HG03457 (cell line): ENCODE data around the gene RFFL.
"Not testable (repeated sequence)": the region's sequence is repeated elsewhere in the genome, so short reads cannot be mapped to it uniquely, and the experiment has no call there.

Experiments
- ATAC-seq: cut with Tn5 transposase; IDR thresholded peaks from one replicate; pipeline ENCODE4 v1.9.1; 2021; ENCODE audit warnings: moderate number of reproducible peaks; ENCODE audit not compliant: unreplicated experiment

The RFFL gene

DNA sequence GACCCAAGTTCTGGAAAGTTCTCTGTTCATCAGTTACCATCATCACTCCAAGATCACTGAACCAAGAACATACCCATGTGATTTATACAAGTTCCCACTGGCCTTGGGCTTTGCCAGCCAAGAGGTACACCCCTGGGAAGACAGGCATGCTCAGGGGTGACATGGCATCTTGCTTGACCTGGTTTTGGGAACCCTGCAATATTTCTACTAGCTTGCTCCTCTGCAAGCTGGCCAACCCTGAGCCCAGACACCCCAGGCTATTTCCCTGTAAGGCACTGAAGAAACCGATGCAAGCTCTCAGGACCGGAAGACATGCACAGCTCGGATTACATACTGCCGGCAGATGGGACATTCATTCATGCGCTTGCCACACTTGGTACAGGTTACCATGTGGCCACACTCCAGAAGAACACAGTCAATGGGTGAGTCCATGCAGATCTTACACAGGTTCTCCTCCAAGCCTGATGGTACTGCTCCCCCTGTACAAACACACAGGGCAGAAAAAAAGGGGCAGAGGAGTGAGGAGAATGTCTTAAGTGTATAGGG, 51.8 kb downstream of the RFFL start:
- no peak for ATAC-seq

DNA sequence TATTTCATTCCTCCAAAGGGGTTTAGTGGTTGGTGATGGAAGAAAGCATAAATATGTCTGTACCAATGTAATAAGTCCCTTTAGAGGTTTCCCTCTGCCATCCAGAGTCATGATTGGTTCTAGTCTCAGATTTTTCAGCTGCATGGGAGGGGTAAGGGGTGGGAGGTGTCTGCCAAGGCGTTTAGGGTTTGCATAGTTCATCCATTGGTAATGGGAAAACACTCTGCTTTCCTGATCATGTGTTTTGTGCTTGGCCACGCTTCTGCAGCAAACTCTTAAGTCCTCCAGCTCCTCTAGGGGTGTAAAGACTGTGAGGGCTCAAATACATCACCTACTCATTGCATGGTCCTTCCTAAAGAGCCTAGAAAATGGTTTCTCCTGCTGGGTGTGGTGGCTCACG, 53.4 kb downstream of the RFFL start:
- no peak for ATAC-seq

DNA sequence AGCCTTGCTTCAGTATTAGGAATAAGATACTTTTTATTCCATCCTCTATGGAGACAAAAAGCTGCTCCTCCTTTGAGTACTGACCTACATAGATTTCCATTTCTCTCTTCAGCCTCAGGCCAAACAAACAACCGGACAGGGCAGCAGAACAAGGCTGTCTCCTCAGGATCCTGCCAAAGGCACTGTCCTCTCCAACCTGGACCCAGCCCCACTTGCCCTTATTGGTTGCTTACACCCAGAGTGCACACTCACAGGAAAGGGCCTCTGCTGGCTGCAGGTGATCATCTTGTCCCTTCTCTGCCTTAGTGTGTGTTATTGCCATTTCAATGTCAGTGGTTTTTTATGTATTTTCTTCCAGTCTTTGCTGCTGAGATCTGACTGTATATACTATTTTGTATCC, 56.5 kb downstream of the RFFL start:
- no peak for ATAC-seq

DNA sequence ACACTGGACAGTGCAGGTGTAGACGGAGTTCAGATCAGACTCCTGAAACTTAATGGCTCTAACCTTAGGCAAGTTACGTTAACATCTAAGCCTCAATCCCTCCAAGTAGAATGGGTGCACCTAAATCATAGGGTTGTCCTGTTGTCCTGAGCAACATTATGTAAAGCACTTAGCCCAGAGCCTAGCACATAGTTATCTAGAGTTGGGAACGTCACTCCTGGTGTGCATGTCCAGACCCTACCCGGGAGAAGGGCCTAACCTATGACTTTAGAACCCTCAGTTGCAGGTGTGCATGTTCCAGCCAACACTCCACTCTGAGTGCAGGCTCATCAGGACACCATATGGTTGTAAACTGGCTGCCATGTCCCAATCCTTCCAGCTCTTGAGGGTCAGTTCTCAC, 57.2 kb downstream of the RFFL start:
- no peak for ATAC-seq

DNA sequence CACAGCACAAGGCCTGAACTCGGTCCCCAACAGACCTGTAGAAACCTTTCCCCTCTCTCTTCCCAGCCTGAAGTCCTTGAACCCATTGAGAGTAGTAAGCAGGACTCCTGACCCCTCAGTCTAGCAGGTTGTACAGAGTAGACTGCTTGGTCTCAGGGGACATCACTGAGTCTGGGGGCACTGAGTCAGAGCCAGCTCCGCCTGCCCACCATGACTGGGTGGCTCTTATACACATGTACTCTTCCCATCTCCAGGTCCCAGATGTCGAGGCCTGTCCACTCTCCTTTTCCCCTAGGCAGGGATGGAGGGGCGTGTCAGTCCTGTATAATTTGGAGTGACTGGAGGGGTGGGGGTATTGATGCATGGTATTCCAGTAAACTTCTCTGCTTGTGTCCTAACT, 59.7 kb downstream of the RFFL start:
- no peak for ATAC-seq

DNA sequence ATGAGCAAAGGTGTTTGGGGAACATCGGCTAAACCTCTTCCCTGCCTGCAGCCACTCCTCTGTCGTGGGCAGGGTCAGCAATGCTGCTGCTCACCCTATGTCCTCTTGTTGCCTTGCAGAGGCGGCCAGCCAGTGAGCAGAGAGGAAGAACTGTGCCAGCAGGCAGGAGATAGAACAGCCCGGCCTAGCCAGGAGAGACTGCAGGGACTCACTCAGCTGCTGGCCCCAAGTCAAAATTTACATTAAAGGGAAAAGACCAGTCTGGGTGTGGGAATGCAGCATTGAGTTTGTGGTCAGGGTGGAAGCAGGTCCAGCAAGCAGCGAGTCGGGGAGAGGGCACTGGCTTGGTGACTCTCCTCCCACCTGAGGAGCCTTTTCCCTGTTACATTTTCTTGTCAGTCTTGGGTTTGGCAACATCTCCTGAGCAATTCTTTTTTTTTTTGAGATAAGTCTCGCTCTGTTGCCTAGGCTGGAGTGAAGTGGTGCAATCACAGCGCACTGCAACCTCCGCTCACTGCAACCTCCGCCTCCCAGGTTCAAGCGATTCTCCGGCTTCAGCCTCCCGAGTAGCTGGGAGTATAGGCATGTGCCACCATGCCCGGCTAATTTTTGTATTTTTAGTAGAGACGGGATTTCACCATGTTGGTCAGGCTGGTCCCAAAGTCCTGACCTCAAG, 60.5 kb downstream of the RFFL start:
- no peak for ATAC-seq

DNA sequence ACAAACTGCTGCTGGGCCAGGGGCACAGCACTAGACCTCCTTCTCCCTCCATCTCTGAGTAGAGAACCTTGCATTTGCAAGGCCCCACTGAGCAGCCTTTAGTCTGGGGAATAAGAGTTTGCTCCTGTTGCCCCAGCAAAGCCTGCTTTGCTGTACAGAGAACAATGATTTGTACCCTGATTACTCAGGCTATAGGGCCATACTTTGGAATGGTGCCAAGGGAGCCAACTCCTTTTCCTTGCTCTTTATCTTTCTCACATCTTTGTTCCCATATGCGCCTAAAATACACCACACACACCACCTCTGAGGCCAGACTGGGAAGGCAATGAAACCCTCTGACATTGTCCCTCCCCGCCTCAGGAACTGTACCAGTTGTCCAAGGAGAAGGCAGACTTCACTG, 62.0 kb downstream of the RFFL start:
- no peak for ATAC-seq

DNA sequence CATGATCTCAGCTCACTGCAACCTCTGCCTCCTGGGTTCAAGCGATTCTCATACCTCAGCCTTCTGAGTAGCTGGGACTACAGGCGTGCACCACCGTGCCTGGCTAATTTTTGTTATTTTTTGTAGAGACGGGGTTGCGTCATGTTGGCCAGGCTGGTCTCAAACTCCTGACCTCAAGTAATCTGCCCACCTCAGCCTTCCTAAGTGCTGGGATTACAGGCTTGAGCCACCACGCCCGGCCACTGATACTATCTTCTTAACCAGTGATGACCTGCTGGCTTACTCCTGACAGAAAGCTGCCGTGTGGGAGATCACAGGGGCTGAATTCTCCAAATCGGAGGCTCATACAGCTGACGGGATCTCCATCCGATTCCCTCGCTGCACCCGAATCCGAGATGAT, 62.5 kb downstream of the RFFL start:
- ATAC-seq: not testable (repeated sequence)

DNA sequence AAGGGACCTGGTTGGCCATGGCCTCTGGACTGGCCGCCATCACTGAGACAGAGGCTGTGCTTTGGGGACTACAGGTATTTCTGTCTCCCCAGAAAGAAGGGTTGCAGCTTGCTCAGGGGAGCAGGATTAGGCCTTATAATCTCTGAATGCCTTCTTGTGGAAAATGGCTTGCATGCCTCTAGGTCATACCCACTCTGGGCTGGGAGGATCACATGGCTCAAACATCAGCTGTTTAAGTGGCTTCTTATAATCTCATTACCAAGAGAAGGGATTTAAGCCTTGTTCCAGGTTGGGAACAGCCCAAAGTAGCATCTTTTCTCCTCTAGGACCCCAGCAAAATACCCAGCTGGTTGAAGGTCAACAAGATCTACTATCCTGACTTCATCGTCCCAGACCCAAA, 64.1 kb downstream of the RFFL start:
- ATAC-seq: no peak

DNA sequence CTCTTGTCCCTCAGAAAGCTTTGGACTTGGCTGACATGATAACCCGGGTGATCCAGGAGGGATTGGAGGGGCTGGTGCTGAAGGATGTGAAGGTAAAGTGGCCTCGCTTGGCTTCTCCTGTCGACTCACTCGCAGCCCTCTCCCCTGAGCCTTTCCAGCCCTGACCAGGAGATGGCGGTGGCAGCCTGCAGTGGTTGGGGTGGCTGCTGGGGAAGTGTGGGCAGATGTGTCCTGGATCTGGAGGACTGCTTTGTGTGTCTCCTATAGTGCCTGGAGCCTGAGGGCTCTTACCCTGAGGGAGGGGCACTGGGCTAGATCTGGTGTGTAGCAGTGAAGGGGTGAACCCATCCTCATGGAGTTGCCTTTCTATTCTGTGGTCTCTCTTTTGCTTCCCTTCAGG, 65.3 kb downstream of the RFFL start:
- no peak for ATAC-seq

DNA sequence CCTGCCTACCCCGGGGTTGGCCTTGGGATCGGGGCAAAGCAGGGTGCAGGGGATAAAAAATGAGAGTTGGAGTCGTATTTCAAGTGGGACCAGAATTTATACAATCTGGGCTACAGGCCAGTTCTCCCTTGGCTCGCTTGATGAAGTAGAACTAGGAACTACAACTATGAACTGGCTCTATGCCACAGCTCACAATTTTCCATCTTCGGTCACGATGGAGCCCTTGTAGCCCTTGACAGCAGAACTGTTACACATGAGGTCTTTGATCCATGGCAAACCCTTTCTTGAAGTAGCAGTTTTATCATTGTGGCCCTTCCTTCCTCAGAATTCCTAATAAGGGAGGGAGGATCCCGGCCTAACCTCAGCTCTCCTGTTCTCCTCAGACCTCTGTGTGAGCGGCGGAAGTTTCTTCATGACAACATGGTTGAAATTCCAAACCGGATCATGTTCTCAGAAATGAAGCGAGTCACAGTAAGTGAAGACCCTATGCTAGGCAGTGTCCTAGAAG, 66.1 kb downstream of the RFFL start:
- ATAC-seq: no peak

DNA sequence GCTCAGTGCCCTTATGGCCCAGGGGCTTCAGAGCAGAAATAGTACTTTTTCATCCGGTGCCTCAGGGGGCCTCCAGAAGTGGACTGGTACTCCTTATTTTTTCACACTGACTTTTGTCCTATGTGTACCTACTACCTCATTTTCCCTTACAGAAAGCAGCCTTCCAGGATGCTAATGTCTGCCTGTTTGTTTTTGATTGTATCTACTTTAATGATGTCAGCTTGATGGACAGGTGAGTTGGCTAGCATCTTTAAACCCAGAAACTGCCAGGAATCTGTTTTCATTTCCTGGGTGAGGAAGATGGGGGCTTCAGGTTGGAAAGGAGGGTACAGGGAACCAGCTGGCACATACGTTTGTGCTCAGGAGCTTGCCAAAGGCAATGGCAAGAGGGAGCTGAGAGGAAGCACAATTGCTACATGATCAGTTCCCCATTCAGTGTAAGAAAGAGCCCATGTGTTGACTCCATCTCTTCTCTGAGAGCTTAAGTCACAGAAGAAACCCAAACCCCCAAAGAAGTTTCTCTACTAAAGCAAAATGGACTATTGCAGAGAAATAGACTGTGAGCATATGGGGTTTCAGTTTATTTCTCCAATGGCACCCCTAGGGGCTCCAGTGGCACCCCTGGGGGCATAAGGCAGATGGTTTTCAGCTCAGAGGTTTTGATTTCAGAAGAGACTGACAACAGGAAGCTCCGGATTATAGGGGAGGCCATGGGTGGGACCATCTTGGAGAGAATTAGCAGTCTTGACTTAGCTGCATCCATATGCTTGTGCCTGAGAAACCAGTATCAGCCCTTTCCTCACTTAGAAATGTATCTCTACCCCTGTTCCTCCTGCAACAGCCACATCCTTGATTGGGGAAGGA, 66.9 kb downstream of the RFFL start:
- no peak for ATAC-seq

DNA sequence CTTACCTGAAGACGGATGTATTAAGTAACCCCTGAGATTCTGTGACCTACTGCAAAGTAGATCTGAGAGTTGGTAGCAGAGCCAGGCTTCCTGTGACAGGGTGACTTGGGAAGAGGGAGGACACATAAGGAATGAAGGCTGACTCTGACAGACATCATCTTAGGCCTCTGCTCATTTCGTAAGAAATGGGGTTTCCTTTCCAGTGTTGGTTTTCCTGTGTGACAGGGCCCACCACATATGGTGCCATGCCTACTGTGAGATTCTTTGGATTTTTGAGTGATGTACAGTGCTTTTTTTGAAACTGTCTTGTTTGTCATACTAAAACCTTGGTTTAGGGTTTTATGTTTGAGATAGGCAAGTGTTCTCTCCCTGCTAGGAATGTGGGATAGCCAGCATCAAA, 70.5 kb downstream of the RFFL start:
- ATAC-seq: no peak

DNA sequence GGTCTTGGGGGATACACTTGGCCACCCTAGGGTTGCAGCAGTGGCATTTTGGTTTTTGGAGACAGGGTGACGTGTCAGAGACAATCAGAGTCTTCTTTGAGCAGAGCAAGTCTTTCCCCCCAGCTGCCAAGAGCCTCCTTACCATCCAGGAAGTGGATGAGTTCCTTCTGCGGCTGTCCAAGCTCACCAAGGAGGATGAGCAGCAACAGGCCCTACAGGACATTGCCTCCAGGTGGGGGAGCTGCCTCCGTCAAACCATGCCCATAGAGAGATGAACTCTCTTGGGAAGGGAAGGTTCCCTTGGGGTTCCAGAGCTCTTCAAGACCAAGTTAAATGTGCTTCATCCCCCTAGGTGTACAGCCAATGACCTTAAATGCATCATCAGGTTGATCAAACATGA, 71.9 kb downstream of the RFFL start:
- no peak for ATAC-seq

DNA sequence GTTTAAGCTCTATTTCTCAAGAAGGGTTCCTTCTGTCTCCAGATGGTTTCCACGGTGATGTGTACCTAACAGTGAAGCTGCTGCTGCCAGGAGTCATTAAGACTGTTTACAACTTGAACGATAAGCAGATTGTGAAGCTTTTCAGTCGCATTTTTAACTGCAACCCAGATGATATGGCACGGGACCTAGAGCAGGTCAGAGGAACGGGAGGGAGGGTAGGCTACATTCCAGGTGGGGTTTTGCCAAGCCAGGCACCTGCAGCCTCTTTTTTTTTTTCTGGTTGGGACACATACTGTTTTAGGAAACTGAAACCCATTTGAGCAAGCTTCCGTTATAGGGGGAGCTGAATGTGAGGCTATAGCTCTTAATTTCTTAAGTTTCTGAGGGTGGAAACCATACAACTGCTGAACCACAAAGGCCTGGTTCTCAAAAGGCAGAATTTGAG, 72.6 kb downstream of the RFFL start:
- no peak for ATAC-seq

DNA sequence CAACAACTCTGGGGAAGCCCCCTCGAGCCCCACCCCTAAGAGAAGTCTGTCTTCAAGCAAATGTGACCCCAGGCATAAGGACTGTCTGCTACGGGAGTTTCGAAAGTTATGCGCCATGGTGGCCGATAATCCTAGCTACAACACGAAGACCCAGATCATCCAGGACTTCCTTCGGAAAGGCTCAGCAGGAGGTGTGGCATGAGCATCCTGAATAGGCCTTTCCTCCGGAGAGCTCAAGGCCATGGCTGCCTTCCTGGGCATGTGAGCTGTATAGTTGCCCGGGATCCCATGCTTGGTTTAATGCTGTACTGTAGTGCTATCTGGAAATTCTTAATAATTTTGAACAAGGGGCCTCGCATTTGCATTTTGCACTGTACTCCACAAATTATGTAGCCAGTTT, 74.0 kb downstream of the RFFL start:
- ATAC-seq: no peak

DNA sequence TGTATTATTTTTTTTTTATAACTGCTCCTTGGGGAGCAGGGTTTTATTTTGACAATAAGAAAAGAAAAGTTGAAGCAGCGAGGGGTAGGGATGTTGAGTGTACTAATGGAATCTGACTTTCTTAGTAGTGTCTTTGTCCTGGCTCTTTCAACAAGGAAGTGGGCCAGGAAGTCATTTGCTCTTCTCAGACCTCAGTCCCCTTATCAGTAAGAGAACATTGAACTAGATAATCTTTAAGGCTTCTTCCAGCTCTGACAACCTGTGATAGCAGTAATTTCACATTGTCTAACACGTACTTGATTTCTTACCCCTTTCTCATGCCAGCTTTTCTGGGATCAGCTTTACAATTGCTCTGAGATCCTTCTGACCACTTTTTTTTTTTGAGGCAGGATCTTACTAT, 74.9 kb downstream of the RFFL start:
- no peak for ATAC-seq

DNA sequence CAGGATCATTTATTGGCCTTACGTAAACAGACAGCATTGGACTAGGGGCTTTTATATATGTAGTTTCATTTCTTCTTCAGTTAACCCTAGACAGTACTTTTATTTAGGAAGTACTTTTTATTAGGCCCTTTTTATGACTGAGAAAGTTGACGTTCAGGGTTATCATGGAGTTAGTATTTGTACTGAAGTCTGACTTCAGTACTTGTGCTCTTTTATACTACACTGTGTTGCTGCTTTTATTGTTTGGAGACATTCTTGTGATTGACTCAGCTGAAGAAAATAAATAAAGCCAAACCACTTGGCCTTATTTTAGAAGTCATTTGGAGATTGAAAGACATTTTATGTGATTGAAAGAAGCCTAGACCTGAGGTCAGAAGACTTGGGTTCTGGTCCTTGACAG, 76.3 kb downstream of the RFFL start:
- ATAC-seq: no peak

DNA sequence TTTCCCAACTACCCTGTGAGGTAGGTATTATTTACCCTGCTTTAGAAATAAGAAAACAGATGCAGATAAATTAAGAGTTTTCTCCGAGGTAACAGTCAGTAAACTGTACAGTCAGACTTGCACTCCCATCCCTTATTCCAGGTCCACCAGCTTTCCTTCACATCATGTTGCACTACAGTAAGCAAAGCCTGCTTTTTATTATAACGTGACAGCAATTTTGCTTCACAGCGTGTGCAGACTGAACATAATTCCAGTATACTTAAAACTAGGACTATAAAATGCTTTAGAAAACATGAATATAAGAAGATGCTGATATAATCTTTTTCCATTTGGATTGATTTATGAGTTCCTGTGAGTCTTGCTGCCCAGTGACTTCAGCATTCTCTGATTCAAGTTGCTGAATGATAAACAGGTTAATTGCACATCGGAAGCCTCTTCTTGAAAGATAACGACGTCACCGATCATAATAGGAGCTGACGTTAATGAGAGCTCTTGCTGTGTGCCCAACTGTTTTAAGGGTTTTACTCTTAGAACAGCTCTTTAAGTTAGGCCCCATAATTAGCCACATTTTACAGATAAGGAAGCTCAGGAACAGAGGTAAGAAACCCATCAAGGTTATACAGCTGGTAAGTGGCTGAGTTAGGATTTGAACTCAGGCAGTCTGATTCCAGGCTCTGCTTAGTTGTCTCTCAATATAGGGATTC, 81.8 kb downstream of the RFFL start:
- ATAC-seq: no peak

DNA sequence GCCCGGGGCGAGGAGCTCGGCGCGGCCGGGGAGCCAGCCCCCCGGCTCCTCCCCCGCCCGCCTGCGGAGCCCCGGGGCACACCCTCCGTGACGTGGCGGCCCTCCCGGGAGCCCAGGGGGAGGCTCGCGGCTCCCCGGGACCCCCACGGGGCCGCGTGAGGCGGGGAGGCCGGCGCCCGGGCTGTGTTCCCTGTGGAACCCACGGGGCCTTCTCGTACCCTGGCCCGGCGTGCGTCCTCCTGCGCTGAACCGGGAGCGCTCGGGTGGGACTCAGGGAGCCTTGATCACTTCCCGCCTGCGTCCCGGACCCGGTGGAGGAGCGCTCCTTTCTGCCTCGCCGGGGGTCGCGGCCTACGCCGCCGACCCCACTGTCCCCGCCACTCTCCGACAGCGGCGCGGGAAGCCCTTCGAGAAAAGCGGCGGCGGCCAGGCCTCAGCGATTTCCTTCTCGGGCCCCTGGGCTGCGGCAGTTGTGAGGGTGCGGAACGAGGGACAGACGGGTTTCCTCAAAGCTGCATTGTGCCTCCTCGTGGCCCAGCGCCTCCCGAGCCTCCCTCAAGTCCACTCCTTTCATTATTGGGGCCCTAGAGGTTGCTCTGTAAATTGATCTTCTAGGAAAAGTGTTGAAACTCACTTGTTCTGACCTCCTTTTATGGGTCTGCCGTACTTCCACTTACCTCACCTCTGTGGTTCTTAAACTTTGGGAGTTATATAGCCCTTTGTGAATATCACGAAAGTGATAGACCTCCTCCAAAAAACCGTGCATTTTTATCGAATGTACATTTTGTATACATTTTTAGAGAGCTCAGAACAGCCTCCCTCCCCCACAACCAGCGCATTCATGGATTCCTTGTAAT, 82.6 kb downstream of the RFFL start:
- peak; percentile 69 for ATAC-seq

DNA sequence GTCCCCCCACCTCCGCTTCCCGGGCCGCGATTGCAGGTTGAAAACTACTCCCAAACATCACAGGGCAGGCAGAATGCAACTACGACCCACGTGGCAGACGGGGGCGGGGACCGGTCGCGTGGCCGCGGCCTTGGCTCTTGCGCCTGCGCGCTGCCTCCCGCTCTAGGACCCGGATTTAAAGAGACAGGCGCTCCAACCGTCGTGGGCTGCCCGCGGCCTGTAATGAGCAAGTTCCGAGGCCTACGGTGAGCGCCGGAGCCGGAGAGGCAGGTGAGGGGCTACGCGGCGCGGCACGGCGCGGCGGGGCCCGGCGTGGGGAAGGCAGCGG, 83.2 kb downstream of the RFFL start, which contains the start of gene LIG3:
LIG3 (plus strand) TSS at position 160 of the 328 bp plus-strand sequence. CDS start 2,494 bp downstream, outside the sequence.
- ATAC-seq: peak; percentile 70
